Keratinocyte (primary cell): ENCODE results near the gene ANXA7.

Experiments used
- EZH2 ChIP-seq: IDR thresholded peaks from one replicate; pipeline ENCODE4 v1.6.1; 2012; ENCODE audit warnings: inconsistent platforms, mild to moderate bottlenecking, low read length, moderate library complexity
- TF ChIP-seq, protein P1 (sequence below), 3 experiments: IDR thresholded peaks in 1 of 3; conservative IDR thresholded peaks in 1 of 3; optimal IDR thresholded peaks in 1 of 3; 2 replicates in 2 of 3; 3 replicates in 1 of 3; pipeline versions ENCODE3 to v1.5.1; 2011; ENCODE audit warnings: low read length in 3 of 3, mild to moderate bottlenecking in 3 of 3, moderate library complexity in 2 of 3, control low read depth in 1 of 3, inconsistent platforms in 1 of 3; ENCODE audit not compliant: insufficient read depth in 2 of 3; ENCODE audit errors: extremely low read depth in 1 of 3

DNA sequence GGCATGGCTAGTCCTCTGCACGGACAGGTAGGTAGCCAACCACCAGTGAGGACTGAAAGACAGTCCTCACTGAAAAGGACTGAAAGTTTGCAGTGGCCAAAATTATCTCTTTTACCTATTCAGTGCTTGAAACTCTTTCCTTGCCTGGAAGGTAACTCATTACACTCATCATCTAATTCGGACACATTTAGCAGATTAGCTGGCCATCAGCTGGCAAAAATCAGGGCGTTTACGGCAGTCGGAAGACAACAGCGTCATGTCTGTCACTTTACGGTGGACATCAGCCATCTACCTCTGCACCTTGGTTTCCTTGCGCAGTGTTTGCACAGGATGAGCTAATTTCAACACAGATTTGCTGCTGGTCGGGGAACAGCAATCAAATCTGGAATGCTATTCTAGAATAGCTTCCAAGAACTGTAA is 740 bp downstream of the ANXA7 start:
- TF ChIP-seq, protein P1, sequence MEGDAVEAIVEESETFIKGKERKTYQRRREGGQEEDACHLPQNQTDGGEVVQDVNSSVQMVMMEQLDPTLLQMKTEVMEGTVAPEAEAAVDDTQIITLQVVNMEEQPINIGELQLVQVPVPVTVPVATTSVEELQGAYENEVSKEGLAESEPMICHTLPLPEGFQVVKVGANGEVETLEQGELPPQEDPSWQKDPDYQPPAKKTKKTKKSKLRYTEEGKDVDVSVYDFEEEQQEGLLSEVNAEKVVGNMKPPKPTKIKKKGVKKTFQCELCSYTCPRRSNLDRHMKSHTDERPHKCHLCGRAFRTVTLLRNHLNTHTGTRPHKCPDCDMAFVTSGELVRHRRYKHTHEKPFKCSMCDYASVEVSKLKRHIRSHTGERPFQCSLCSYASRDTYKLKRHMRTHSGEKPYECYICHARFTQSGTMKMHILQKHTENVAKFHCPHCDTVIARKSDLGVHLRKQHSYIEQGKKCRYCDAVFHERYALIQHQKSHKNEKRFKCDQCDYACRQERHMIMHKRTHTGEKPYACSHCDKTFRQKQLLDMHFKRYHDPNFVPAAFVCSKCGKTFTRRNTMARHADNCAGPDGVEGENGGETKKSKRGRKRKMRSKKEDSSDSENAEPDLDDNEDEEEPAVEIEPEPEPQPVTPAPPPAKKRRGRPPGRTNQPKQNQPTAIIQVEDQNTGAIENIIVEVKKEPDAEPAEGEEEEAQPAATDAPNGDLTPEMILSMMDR (optimal IDR thresholded peaks at IDR 0.05 in 1 of 3, IDR thresholded peaks at IDR 0.05 in 1 of 3, conservative IDR thresholded peaks at IDR 0.05 in 1 of 3; ENCODE audit: extremely low read depth in 1 of 3, insufficient read depth in 2 of 3, low read length in 3 of 3), result no peak
- no peak for TF ChIP-seq EZH2
